Epithelial cell of proximal tubule (primary cell): Measurements from ENCODE around the gene UIMC1. TPM values are rescaled to one million over a fixed set of nuclear protein-coding genes. Genes with fewer than 3 reads are reported as not detected.

Experiments used
- DNase-seq: peaks from one replicate; pipeline ENCODE4 v3.0.0-alpha.2; 2011; ENCODE audit warnings: low read depth
- H3K4me3 ChIP-seq: 2 replicates; pipeline ENCODE4 v1.5.1; 2011; ENCODE audit warnings: low read depth, mild to moderate bottlenecking, low read length
- total RNA-seq: library from RNA; depleted of rRNA; stranded (reverse); fragments of >200 nt; gene quantifications from 2 replicates; pipeline ENCODE4 v1.2.3, GENCODE V29; 2015
- TF ChIP-seq, protein P1 (sequence below): conservative IDR thresholded peaks from 2 replicates; pipeline ENCODE4 v1.5.1; 2012; ENCODE audit warnings: low read depth, mild to moderate bottlenecking, low read length

The UIMC1 gene
- total RNA-seq, 1 donor from 2014 or later: 15.6 TPM

DNA sequence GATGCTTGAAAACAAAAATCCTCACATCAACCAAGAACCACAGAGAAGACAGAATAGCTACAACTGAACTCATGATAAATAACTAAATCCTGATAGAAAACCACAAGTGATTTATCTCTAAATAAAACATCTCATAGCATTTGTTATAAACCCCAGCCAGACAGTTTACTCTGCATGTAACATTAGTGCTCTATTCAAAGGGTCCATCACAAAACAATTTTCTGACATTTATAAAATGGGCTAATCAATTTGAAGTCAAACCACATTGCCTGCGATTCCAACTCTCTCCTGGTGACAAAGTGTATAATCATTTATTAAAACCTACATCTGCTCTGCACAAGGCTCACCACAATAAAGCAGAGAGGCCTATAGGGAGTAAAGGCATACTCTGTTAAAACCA is 49.8 kb downstream of the UIMC1 start:
- no peak overlapping the region for H3K4me3 ChIP-seq
- TF ChIP-seq, protein P1, sequence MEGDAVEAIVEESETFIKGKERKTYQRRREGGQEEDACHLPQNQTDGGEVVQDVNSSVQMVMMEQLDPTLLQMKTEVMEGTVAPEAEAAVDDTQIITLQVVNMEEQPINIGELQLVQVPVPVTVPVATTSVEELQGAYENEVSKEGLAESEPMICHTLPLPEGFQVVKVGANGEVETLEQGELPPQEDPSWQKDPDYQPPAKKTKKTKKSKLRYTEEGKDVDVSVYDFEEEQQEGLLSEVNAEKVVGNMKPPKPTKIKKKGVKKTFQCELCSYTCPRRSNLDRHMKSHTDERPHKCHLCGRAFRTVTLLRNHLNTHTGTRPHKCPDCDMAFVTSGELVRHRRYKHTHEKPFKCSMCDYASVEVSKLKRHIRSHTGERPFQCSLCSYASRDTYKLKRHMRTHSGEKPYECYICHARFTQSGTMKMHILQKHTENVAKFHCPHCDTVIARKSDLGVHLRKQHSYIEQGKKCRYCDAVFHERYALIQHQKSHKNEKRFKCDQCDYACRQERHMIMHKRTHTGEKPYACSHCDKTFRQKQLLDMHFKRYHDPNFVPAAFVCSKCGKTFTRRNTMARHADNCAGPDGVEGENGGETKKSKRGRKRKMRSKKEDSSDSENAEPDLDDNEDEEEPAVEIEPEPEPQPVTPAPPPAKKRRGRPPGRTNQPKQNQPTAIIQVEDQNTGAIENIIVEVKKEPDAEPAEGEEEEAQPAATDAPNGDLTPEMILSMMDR: no peak
- DNase-seq: no peak

DNA sequence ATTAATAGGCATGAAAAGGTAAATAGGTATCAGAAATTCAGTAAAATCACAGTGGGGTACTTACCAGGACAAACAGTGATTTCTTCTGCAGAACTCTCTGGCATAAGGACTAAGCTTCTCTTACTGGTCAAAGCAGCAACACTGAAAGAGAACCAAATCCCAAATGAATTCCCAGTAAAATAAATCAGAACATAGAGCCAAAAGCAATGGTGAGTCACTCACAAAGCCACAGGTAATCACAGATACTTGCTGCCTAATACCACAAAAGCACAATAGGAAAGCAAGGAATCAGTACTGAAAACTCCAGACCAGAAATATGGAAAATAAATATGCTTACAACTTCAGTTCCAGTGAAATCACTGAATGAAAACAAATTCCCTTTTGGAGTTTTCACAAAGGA is 50.7 kb downstream of the UIMC1 start:
- no peak overlapping the region for H3K4me3 ChIP-seq
- no peak for DNase-seq
- TF ChIP-seq, protein P1: no peak

DNA sequence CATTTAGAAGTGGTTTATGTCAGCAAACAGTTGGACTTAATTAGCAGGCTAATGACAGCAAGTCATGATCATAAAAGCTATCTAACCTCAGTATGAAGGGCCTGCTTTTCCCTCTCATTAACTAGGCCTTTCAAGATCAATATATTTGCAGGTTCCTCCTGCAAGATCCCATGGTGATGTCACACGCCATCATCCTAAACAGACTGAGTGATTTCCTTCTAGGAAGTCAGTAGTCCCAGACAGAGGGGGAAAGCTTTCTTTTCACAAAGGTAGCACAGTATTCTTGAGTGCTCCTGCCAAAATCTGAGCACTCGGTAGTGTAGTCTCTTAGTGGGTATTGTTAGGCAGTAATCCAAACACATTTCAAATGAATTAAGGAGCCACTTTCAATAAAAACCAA is 52.5 kb downstream of the UIMC1 start:
- no peak for DNase-seq
- TF ChIP-seq, protein P1: no peak
- H3K4me3 ChIP-seq: no peak overlapping the region

DNA sequence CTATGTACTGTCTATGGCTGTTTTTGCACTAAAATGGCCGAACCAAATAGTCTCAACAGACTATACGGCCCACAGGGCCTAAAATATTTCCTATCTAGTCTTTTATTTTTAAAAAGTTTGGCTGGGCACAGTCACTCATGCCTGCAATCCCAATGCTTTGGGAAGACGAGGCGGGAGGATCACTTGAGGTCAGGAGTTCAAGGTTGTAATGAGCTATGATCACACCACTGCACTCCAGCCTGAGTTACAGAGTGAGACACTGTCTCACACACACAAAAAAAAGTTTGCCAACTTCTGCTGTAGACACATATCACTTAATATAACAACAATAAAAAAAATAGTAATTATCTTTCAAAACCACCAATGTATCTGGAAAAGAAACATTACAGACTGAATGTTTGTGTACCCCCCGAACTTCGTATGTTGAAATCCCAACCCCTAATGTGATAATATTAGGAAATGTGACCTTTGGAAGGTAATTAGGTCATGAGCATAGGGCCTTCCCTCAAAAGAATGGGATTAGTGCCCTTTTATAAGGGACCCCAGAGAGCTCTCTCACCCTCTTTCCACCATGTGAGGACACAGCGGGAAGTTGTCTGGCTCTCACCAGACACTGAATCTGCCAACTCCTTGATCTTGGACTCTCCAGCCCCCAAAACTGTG is 53.9 kb downstream of the UIMC1 start:
- TF ChIP-seq, protein P1: no peak
- no peak overlapping the region for H3K4me3 ChIP-seq
- no peak for DNase-seq

DNA sequence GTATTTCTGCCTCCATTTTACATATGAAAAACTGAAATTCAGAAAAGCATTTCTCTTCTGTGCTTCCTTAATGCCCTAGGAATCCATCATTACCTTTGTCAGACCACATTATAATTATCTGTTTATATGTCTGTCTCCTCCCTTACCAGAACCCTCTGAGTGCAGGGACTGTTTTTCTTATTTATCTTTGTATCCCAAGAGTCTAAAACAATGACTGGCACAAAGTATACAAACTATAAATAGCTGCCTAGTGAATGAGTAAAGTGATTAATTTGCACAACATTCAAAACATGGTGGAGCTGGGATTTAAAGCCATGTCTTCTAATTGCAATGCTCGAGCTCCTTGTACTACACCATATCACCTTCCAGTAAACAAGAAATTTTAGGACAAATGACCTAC is 58.1 kb downstream of the UIMC1 start:
- DNase-seq: no peak
- TF ChIP-seq, protein P1: no peak
- H3K4me3 ChIP-seq: no peak overlapping the region

DNA sequence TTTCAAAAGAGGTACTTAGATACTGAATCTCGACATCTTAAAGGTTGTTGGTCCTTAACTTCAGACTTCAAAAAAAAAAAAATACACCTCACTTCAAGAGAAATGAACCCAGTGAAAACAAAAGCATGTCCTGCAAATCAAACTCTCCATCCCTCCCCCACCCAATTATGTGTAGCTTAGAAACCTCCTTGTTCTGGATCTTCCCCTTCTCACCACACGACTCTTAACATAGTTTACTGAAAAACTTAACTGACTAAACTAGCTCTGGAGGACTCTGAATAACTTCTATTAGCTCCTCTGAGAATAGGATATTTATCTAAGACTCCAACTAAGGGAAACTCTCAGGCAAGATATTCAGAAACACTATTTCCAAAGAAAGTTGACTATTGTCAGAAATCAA is 58.7 kb downstream of the UIMC1 start:
- no peak overlapping the region for H3K4me3 ChIP-seq
- TF ChIP-seq, protein P1: no peak
- DNase-seq: no peak

DNA sequence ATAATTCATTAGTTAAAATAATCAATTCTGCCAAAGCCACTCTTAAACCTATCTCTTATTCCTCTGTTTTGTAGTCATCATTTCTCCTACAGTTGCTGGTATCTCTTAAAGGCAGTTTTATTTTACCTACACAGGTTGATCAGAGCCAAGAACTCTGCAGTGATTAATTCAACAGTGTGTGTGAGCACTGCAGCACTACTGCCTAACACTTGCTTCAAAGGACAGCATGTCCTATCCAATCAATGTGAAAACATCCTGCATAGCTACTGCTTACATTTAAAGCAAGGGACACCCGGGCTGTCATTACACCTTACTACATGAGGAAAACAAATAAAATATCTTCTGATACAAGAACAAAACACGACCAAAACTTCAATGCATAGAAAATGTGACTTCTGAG is 62.3 kb downstream of the UIMC1 start:
- DNase-seq: no peak
- TF ChIP-seq, protein P1: no peak
- H3K4me3 ChIP-seq: no peak overlapping the region
